Measurements from ENCODE around the gene SUPT6H.

DNA sequence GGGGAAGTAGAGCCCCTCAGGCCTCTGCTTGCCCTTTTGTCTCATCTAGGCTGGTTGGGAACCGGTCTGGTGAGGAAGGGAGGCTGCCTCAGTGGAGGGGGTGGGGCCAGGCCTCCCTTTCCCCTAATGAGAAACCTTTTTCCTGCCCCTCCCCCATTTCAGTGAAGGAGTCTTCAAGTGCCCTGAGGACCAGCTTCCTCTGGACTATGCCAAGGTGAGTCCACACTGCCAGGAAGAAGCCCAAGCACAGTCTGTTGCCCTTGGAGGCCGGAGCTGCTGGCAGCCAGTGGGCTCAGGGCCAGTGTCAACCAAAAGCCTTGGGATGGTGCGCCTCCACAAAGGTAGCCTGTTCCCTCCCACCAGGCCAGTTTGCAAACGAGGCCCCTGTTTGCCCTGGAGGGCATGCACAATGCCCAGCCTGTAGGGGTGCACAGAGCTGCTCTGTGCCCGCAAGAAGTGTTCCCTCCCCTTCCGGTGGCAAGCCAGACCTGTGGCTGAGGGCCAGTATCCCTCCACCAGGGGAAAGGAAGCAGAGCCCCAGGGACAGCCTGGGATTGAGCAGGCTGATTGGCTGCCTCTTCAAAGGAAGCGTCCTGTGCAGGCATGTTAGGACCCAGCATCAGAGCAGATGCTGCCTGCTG, 85.2 kb downstream of the SUPT6H start:
- TF ChIP-seq, protein P1, sequence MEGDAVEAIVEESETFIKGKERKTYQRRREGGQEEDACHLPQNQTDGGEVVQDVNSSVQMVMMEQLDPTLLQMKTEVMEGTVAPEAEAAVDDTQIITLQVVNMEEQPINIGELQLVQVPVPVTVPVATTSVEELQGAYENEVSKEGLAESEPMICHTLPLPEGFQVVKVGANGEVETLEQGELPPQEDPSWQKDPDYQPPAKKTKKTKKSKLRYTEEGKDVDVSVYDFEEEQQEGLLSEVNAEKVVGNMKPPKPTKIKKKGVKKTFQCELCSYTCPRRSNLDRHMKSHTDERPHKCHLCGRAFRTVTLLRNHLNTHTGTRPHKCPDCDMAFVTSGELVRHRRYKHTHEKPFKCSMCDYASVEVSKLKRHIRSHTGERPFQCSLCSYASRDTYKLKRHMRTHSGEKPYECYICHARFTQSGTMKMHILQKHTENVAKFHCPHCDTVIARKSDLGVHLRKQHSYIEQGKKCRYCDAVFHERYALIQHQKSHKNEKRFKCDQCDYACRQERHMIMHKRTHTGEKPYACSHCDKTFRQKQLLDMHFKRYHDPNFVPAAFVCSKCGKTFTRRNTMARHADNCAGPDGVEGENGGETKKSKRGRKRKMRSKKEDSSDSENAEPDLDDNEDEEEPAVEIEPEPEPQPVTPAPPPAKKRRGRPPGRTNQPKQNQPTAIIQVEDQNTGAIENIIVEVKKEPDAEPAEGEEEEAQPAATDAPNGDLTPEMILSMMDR (IDR thresholded peaks at IDR 0.05 in 4 of 5, conservative IDR thresholded peaks at IDR 0.05 in 1 of 5), result no peak
- no peak for TF ChIP-seq POLR2A (IDR thresholded peaks at IDR 0.05)

Data from gastrocnemius medialis (tissue), 4 donors.